Activated naive CD4-positive, alpha-beta T cell (primary cell): ENCODE measurements around the gene LBHD2.
"Not testable (repeated sequence)": the region's sequence is repeated elsewhere in the genome, so short reads cannot be mapped to it uniquely, and the experiment has no call there.

Experiments used
- DNase-seq, 4 experiments: peaks; one replicate each; lab custom pipeline; 2025; lab: John Stamatoyannopoulos, UW

Gene LBHD2

GRCh38 chr14:103084021-103084919, at the start of gene LBHD2:
TSS of gene LBHD2 (plus strand) at chr14:103084210. CDS start at chr14:103086013, 1,803 bp downstream.
- no peak for DNase-seq

GRCh38 chr14:103041464-103041863, 42.5 kb upstream of the LBHD2 start:
- DNase-seq, result no peak

- no peak for DNase-seq
Observed at GRCh38 chr14:103043257-103044015, 40.6 kb upstream of the LBHD2 start.

GRCh38 chr14:103045371-103045869, 38.6 kb upstream of the LBHD2 start:
- no peak for DNase-seq

- DNase-seq, result not testable (repeated sequence)
Observed at GRCh38 chr14:103047453-103047852, 36.6 kb upstream of the LBHD2 start.

- DNase-seq, result no peak
Observed at GRCh38 chr14:103050935-103051334, 33.1 kb upstream of the LBHD2 start.

GRCh38 chr14:103052407-103052806, 31.6 kb upstream of the LBHD2 start:
- DNase-seq, result no peak

- no peak for DNase-seq
Observed at GRCh38 chr14:103055695-103056094, 28.3 kb upstream of the LBHD2 start.

GRCh38 chr14:103056322-103057027, 27.5 kb upstream of the LBHD2 start:
- no peak for DNase-seq

- DNase-seq, result no peak
Observed at GRCh38 chr14:103057028-103057371, 27.0 kb upstream of the LBHD2 start.

- DNase-seq, result peak in 3 of 4 experiments; percentile 20 to 40 (median 22)
Observed at GRCh38 chr14:103057372-103058163, 26.4 kb upstream of the LBHD2 start, which contains the start of gene CDC42BPB. TSS of gene CDC42BPB (minus strand) at chr14:103057549. CDS start at chr14:103057173, 376 bp downstream.

GRCh38 chr14:103058164-103059055, 25.6 kb upstream of the LBHD2 start:
- no peak for DNase-seq

GRCh38 chr14:103059556-103059955, 24.5 kb upstream of the LBHD2 start:
- no peak for DNase-seq

GRCh38 chr14:103061482-103061976, 22.5 kb upstream of the LBHD2 start:
- no peak for DNase-seq

- no peak for DNase-seq
Observed at GRCh38 chr14:103064436-103064835, 19.6 kb upstream of the LBHD2 start.

GRCh38 chr14:103064978-103065377, 19.0 kb upstream of the LBHD2 start:
- no peak for DNase-seq

- DNase-seq, result no peak
Observed at GRCh38 chr14:103065861-103066260, 18.1 kb upstream of the LBHD2 start.

GRCh38 chr14:103066399-103066798, 17.6 kb upstream of the LBHD2 start:
- DNase-seq, result no peak

- DNase-seq, result no peak
Observed at GRCh38 chr14:103067231-103067954, 16.6 kb upstream of the LBHD2 start.
